ENCODE data around the gene TJP2. TPM values are rescaled to one million over a fixed set of nuclear protein-coding genes. Genes with fewer than 3 reads are reported as not detected.

Gene TJP2
- total and polyA plus RNA-seq, 5 donors from 2014 or later: 5.3 to 13.9 (median 10.6) TPM

DNA sequence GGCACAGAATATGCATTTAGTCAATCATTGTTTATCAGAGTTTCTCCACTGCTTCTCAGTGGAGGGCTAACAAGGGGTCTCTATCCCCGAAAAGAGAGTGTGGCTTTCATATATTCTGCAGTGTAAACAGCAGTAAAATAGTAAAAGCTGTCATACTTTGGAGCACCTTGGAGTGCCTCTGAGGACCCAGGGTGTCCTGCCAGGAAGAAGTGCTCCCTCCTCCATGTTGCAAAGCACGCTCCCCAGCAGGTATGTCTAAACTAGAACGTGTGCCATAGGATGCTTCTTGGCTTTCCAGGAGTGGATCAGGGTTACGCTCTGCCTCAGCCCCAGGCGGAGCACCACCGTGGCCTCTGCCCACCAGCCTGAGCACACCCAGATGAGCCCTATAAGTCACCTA lies 8.5 kb upstream of the TJP2 start:
- no peak for DNase-seq
- no peak overlapping the region for H3K4me3 Mint-ChIP-seq

DNA sequence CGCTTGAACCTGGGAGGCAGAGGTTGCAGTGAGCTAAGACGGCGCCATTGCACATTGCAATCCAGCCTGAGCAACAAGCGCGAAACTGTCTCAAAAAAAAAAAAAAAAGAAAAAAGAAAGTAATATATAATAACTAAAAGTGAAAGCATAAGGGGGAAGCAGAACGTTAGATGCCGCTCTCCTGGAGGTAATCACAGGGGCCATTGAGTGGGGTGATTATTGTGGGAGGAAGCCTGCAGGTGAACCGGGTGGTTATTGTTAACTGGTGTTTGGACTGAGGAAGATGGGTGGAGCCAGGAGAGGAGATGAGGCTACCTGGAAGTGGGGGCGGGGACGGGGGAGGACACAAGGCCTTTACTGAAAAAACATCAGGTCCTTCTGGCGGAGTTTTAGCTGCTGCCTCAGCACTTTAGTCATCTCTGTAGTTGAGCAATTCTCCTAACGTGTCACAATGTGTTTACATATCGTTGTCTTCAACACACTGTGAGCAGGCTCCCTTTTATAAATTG lies 5.3 kb upstream of the TJP2 start:
- ATAC-seq (ENCODE audit: low read depth in 2 of 2) (peak; percentile 74 to 77), DNase-seq (peak; percentile 16 to 94 (median 47))
- H3K36me3 ChIP-seq (ENCODE audit: control insufficient read depth, insufficient read depth, low read length): no peaks in the 10 kb centered on the region
- H3K9me3 ChIP-seq (ENCODE audit: control insufficient read depth in 2 of 2, low read length in 2 of 2): no peaks in the 10 kb centered on the region
- H3K27me3 ChIP-seq (ENCODE audit: control insufficient read depth, insufficient read depth, low read length): no peaks in the 10 kb centered on the region
- Mint-ChIP-seq H3K4me1 (peaks cover 5 to 31% (median 18%) of the 10 kb centered on the region in 4 donors), H3K4me3 (peak overlapping the region; percentile 81 to 93 (median 91)), H3K9me3 (peaks cover 0 to 2% (median 0%) of the 10 kb centered on the region in 7 donors), H3K36me3 (no peaks in the 10 kb centered on the region), H3K27ac (peak overlapping the region; percentile 89 to 98 (median 97)), H3K27me3 (peaks cover 14% of the 10 kb centered on the region)
- peaks cover 23% of the 10 kb centered on the region for H3K4me1 ChIP-seq (ENCODE audit: control insufficient read depth, insufficient read depth, low read length, poor library complexity, severe bottlenecking)
- H3K4me3 ChIP-seq (ENCODE audit: low read depth, low read length): peak overlapping the region; percentile 84
- H3K27ac ChIP-seq (ENCODE audit: insufficient read depth, low read length, poor library complexity, severe bottlenecking): peak overlapping the region; percentile 51

More for the DNA sequence above, 8.5 kb upstream of the TJP2 start:
- H3K9me3 ChIP-seq (ENCODE audit: control insufficient read depth in 2 of 2, low read length in 2 of 2): no peaks in the 10 kb centered on the region
- Mint-ChIP-seq H3K27ac (no peak overlapping the region), H3K4me1 (peaks cover 0 to 22% (median 13%) of the 10 kb centered on the region in 4 donors), H3K9me3 (peaks cover 0 to 2% (median 0%) of the 10 kb centered on the region in 7 donors), H3K36me3 (no peaks in the 10 kb centered on the region), H3K27me3 (peaks cover 4% of the 10 kb centered on the region)
- no peak overlapping the region for H3K4me3 ChIP-seq (ENCODE audit: low read depth, low read length)
- H3K36me3 ChIP-seq (ENCODE audit: control insufficient read depth, insufficient read depth, low read length): no peaks in the 10 kb centered on the region
- no peak for ATAC-seq (ENCODE audit: low read depth in 2 of 2)
- H3K4me1 ChIP-seq (ENCODE audit: control insufficient read depth, insufficient read depth, low read length, poor library complexity, severe bottlenecking): peaks cover 13% of the 10 kb centered on the region
- H3K27me3 ChIP-seq (ENCODE audit: control insufficient read depth, insufficient read depth, low read length): no peaks in the 10 kb centered on the region
- H3K27ac ChIP-seq (ENCODE audit: insufficient read depth, low read length, poor library complexity, severe bottlenecking): no peak overlapping the region

DNA sequence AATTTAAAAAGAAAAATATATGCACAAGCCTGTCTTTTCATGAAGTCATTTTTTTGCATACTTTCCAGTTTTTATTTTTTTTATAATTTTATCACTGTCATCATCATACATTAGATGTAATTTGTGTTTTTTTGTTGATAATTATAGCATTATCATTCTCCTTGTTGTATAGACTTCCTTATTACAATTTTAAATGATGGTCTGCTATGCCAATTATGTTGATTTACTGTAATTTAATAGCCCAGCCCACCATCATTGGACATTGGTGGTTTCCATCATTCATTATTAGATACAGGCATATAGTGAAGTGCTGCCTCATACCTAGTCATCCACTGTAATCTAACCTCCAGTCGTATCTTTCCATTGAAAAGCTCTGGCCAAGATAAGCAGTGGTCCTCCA lies 3.8 kb upstream of the TJP2 start:
- Mint-ChIP-seq H3K36me3 (no peaks in the 10 kb centered on the region), H3K27ac (no peak overlapping the region), H3K4me3 (peak overlapping the region in 1 of 4 donors; percentile 78), H3K27me3 (peaks cover 14% of the 10 kb centered on the region), H3K4me1 (peaks cover 5 to 38% (median 27%) of the 10 kb centered on the region in 4 donors), H3K9me3 (peaks cover 0 to 2% (median 0%) of the 10 kb centered on the region in 7 donors)
- H3K36me3 ChIP-seq (ENCODE audit: control insufficient read depth, insufficient read depth, low read length): no peaks in the 10 kb centered on the region
- ATAC-seq (ENCODE audit: low read depth in 2 of 2) (no peak), DNase-seq (no peak)
- H3K27me3 ChIP-seq (ENCODE audit: control insufficient read depth, insufficient read depth, low read length): no peaks in the 10 kb centered on the region
- H3K9me3 ChIP-seq (ENCODE audit: control insufficient read depth in 2 of 2, low read length in 2 of 2): no peaks in the 10 kb centered on the region
- H3K4me3 ChIP-seq (ENCODE audit: low read depth, low read length): no peak overlapping the region
- H3K27ac ChIP-seq (ENCODE audit: insufficient read depth, low read length, poor library complexity, severe bottlenecking): no peak overlapping the region
- H3K4me1 ChIP-seq (ENCODE audit: control insufficient read depth, insufficient read depth, low read length, poor library complexity, severe bottlenecking): peaks cover 35% of the 10 kb centered on the region

DNA sequence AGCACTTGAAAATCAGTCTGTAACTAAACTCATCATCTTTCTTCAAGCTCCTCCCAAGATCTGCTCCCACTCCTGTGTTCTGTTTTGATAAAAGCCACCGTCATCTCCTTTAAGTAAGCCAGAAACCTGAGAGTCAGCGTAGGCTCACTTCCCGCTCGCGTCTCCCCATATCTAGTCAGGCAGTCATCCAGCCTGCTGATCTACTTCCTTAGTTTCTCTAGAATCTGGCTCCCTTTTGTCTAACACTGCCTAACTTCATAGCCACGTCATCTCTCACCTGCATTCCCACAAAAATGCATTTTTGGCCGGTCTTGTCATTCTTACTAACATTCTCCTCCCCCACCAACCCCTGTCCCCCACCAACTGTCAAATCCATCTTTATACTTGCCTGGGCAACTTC lies 3.0 kb upstream of the TJP2 start:
- no peak overlapping the region for H3K27ac Mint-ChIP-seq
- H3K27ac ChIP-seq (ENCODE audit: insufficient read depth, low read length, poor library complexity, severe bottlenecking): no peak overlapping the region

DNA sequence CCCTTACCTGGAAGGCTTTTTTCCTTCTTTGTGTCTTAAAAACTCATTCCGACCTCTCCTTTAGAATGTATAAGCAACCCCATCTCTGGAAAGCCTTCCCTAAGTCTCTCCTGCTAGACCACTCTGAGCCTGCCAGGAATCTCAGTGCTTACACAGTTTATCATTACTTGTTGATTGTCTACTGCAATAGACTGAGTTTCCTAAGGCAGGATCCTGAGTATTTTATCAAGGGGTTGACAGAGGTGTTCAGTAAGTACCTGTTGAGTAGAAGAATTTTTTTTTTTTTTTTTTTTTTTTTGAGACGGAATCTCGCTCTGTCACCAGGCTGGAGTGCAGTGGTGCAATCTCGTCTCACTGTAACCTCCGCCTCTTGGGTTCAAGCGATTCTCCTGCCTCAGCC lies 2.6 kb upstream of the TJP2 start:
- no peak overlapping the region for H3K4me3 ChIP-seq (ENCODE audit: low read depth, low read length)
- no peak overlapping the region for H3K27ac ChIP-seq (ENCODE audit: insufficient read depth, low read length, poor library complexity, severe bottlenecking)
- H3K27me3 ChIP-seq (ENCODE audit: control insufficient read depth, insufficient read depth, low read length): no peaks in the 10 kb centered on the region
- H3K4me3 Mint-ChIP-seq: peak overlapping the region in 2 of 4 donors; percentile 56 to 78
- peaks cover 12 to 51% (median 37%) of the 10 kb centered on the region in 4 donors for H3K4me1 Mint-ChIP-seq
- no peaks in the 10 kb centered on the region for H3K36me3 Mint-ChIP-seq
- ATAC-seq (ENCODE audit: low read depth in 2 of 2) (no peak), DNase-seq (no peak)
- H3K4me1 ChIP-seq (ENCODE audit: control insufficient read depth, insufficient read depth, low read length, poor library complexity, severe bottlenecking): peaks cover 48% of the 10 kb centered on the region
- no peaks in the 10 kb centered on the region for H3K36me3 ChIP-seq (ENCODE audit: control insufficient read depth, insufficient read depth, low read length)
- peaks cover 14% of the 10 kb centered on the region for H3K27me3 Mint-ChIP-seq
- H3K27ac Mint-ChIP-seq: no peak overlapping the region
- peaks cover 0 to 2% (median 0%) of the 10 kb centered on the region in 7 donors for H3K9me3 Mint-ChIP-seq
- H3K9me3 ChIP-seq (ENCODE audit: control insufficient read depth in 2 of 2, low read length in 2 of 2): no peaks in the 10 kb centered on the region

More for the DNA sequence above, 3.0 kb upstream of the TJP2 start:
- H3K4me3 ChIP-seq (ENCODE audit: low read depth, low read length): no peak overlapping the region
- H3K4me1 Mint-ChIP-seq: peaks cover 7 to 46% (median 33%) of the 10 kb centered on the region in 4 donors
- no peaks in the 10 kb centered on the region for H3K27me3 ChIP-seq (ENCODE audit: control insufficient read depth, insufficient read depth, low read length)
- H3K9me3 Mint-ChIP-seq: peaks cover 0 to 2% (median 0%) of the 10 kb centered on the region in 7 donors
- peaks cover 14% of the 10 kb centered on the region for H3K27me3 Mint-ChIP-seq
- H3K36me3 Mint-ChIP-seq: no peaks in the 10 kb centered on the region
- no peaks in the 10 kb centered on the region for H3K36me3 ChIP-seq (ENCODE audit: control insufficient read depth, insufficient read depth, low read length)
- H3K4me1 ChIP-seq (ENCODE audit: control insufficient read depth, insufficient read depth, low read length, poor library complexity, severe bottlenecking): peaks cover 43% of the 10 kb centered on the region
- DNase-seq (no peak), ATAC-seq (ENCODE audit: low read depth in 2 of 2) (no peak)
- peak overlapping the region in 2 of 4 donors; percentile 11 to 78 for H3K4me3 Mint-ChIP-seq
- H3K9me3 ChIP-seq (ENCODE audit: control insufficient read depth in 2 of 2, low read length in 2 of 2): no peaks in the 10 kb centered on the region

DNA sequence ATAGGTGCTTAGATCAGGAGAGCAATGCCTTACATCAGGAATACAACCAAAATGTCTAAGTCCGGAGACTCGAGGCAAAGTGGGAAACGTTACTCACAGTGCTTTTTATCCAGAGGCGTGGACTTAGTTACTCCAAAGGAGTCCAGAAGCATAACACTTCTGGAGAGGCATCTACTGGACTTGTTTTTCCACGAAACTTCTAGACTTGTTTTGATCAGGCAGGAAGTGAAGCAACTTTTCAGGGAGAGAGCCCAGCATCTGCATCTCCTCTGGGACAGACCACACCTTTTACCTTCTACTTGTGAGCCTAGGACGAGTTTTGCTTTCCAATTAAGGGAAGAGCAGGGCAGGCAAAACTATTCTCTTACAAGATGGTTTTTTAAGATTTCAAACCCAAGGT lies 1.2 kb upstream of the TJP2 start:
- peak overlapping the region in 1 of 3 donors; percentile 22 for H3K27ac Mint-ChIP-seq
- peaks cover 20 to 60% (median 43%) of the 10 kb centered on the region in 4 donors for H3K4me1 Mint-ChIP-seq
- Histone ChIP-seq H3K9me3 (ENCODE audit: control insufficient read depth in 2 of 2, low read length in 2 of 2) (no peaks in the 10 kb centered on the region), H3K36me3 (ENCODE audit: control insufficient read depth, insufficient read depth, low read length) (no peaks in the 10 kb centered on the region), H3K4me3 (ENCODE audit: low read depth, low read length) (no peak overlapping the region), H3K27me3 (ENCODE audit: control insufficient read depth, insufficient read depth, low read length) (no peaks in the 10 kb centered on the region), H3K4me1 (ENCODE audit: control insufficient read depth, insufficient read depth, low read length, poor library complexity, severe bottlenecking) (peaks cover 61% of the 10 kb centered on the region), H3K27ac (ENCODE audit: insufficient read depth, low read length, poor library complexity, severe bottlenecking) (no peak overlapping the region)
- no peaks in the 10 kb centered on the region for H3K9me3 Mint-ChIP-seq
- DNase-seq: no peak
- H3K4me3 Mint-ChIP-seq: peak overlapping the region; percentile 60 to 85 (median 83)
- no peaks in the 10 kb centered on the region for H3K36me3 Mint-ChIP-seq
- H3K27me3 Mint-ChIP-seq: peaks cover 14% of the 10 kb centered on the region
- no peak for ATAC-seq (ENCODE audit: low read depth in 2 of 2)

DNA sequence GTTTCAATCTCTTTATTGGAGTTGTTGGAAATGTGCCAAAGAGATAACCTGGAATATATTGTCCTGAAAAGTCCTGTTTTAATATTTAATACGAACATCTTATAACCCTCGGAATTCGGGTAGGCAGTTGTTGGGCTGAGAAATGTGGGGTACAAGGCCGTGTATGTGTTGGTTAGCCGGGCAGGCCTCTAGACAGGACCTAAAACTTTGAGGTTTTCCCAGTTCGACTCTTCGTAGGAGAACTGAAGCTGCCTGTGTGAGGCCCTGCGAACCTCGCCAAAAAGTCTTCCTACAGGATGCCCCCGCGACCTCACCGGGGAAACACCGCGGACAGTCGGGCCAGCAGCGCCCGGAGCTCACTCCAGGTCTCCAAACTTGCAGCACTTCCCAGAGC lies 583 bp upstream of the TJP2 start:
- no peaks in the 10 kb centered on the region for H3K9me3 Mint-ChIP-seq
- Histone ChIP-seq H3K27me3 (ENCODE audit: control insufficient read depth, insufficient read depth, low read length) (no peaks in the 10 kb centered on the region), H3K9me3 (ENCODE audit: control insufficient read depth in 2 of 2, low read length in 2 of 2) (no peaks in the 10 kb centered on the region), H3K36me3 (ENCODE audit: control insufficient read depth, insufficient read depth, low read length) (no peaks in the 10 kb centered on the region), H3K27ac (ENCODE audit: insufficient read depth, low read length, poor library complexity, severe bottlenecking) (no peak overlapping the region), H3K4me1 (ENCODE audit: control insufficient read depth, insufficient read depth, low read length, poor library complexity, severe bottlenecking) (peaks cover 64% of the 10 kb centered on the region), H3K4me3 (ENCODE audit: low read depth, low read length) (peak overlapping the region; percentile 68)
- DNase-seq (no peak), ATAC-seq (ENCODE audit: low read depth in 2 of 2) (no peak)
- H3K27me3 Mint-ChIP-seq: peaks cover 14% of the 10 kb centered on the region
- peak overlapping the region; percentile 60 to 85 (median 83) for H3K4me3 Mint-ChIP-seq
- H3K27ac Mint-ChIP-seq: peak overlapping the region in 2 of 3 donors; percentile 22 to 32
- H3K4me1 Mint-ChIP-seq: peaks cover 26 to 60% (median 42%) of the 10 kb centered on the region in 4 donors
- no peaks in the 10 kb centered on the region for H3K36me3 Mint-ChIP-seq

Measured in CD4-positive, CD25-positive, alpha-beta regulatory T cell (primary cell).